ENCODE results near the gene RCBTB2. TPM values are rescaled to one million over a fixed set of nuclear protein-coding genes. Genes with fewer than 3 reads are reported as not detected.

Gene RCBTB2
- total RNA-seq, 1 donor, result 10.5 TPM

GRCh38 chr13:48507021-48507420 is 25.9 kb downstream of the RCBTB2 start:
- no peak overlapping the region for H3K4me2 ChIP-seq (ENCODE audit: insufficient read depth, low read length)
- TF ChIP-seq, protein P1, sequence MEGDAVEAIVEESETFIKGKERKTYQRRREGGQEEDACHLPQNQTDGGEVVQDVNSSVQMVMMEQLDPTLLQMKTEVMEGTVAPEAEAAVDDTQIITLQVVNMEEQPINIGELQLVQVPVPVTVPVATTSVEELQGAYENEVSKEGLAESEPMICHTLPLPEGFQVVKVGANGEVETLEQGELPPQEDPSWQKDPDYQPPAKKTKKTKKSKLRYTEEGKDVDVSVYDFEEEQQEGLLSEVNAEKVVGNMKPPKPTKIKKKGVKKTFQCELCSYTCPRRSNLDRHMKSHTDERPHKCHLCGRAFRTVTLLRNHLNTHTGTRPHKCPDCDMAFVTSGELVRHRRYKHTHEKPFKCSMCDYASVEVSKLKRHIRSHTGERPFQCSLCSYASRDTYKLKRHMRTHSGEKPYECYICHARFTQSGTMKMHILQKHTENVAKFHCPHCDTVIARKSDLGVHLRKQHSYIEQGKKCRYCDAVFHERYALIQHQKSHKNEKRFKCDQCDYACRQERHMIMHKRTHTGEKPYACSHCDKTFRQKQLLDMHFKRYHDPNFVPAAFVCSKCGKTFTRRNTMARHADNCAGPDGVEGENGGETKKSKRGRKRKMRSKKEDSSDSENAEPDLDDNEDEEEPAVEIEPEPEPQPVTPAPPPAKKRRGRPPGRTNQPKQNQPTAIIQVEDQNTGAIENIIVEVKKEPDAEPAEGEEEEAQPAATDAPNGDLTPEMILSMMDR (IDR thresholded peaks at IDR 0.05; ENCODE audit: extremely low read depth, low read depth, low read length), result no peak
- no peak overlapping the region for H2AFZ ChIP-seq (ENCODE audit: low read length)
- H3K36me3 ChIP-seq (ENCODE audit: insufficient read depth, low read length), result no peaks in the 10 kb centered on the region
- H4K20me1 ChIP-seq (ENCODE audit: insufficient read depth, low read length), result no peaks in the 10 kb centered on the region
- no peaks in the 10 kb centered on the region for H3K4me1 ChIP-seq (ENCODE audit: insufficient read depth, low read length)
- no peak for DNase-seq (ENCODE audit: insufficient read length, low spot score, missing footprints)
- H3K27ac ChIP-seq (ENCODE audit: low read depth, low read length), result no peak overlapping the region
- no peaks in the 10 kb centered on the region for H3K79me2 ChIP-seq (ENCODE audit: insufficient read depth, low read length)
- no peaks in the 10 kb centered on the region for H3K27me3 ChIP-seq (ENCODE audit: insufficient read depth, low read length)
- no peaks in the 10 kb centered on the region for H3K9me3 ChIP-seq (ENCODE audit: low read depth, low read length)
- no peak overlapping the region for H3K4me3 ChIP-seq (ENCODE audit: insufficient read depth, low read length)

DNA sequence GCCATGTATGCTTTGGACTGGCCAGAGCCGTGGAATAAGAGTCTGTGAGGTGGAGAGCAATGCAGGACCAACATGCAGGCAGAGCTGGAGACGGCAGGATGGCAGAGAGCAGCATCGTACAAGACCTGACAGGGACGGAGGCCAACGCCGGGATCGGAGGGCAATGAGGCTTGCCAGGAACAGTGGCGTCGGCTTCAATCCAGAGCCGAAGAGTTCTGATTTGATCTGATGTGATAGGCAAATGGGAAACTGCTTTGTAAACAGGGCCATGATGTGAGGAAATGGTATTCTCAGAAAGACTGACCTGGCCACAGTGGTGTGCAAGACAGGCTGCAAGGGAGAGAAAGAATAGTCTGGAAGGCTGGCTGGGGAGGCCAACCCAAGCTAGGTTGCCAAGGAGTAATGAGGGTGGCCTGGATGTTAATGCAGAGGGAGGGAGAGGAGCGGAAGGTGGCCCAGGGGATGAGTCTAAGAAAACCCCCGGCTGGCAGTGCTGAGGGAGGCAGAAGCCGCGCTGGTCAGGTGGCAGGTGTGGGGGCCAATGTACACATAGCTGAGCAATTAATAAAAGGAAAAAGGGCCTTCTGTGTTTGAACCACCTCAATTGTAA is 26.7 kb downstream of the RCBTB2 start:
- no peak for DNase-seq (ENCODE audit: insufficient read length, low spot score, missing footprints)
- Histone ChIP-seq H3K4me3 (ENCODE audit: insufficient read depth, low read length) (no peak overlapping the region), H3K79me2 (ENCODE audit: insufficient read depth, low read length) (no peaks in the 10 kb centered on the region), H3K36me3 (ENCODE audit: insufficient read depth, low read length) (no peaks in the 10 kb centered on the region), H3K4me1 (ENCODE audit: insufficient read depth, low read length) (peaks cover 2% of the 10 kb centered on the region), H3K4me2 (ENCODE audit: insufficient read depth, low read length) (no peak overlapping the region), H3K27me3 (ENCODE audit: insufficient read depth, low read length) (no peaks in the 10 kb centered on the region), H3K9me3 (ENCODE audit: low read depth, low read length) (no peaks in the 10 kb centered on the region), H2AFZ (ENCODE audit: low read length) (peak overlapping the region; percentile 9), H3K27ac (ENCODE audit: low read depth, low read length) (peak overlapping the region; percentile 36), H4K20me1 (ENCODE audit: insufficient read depth, low read length) (no peaks in the 10 kb centered on the region)
- TF ChIP-seq, protein P1 (IDR thresholded peaks at IDR 0.05; ENCODE audit: extremely low read depth, low read depth, low read length), result no peak

GRCh38 chr13:48505597-48506091 is 27.2 kb downstream of the RCBTB2 start:
- no peaks in the 10 kb centered on the region for H3K79me2 ChIP-seq (ENCODE audit: insufficient read depth, low read length)
- H3K4me1 ChIP-seq (ENCODE audit: insufficient read depth, low read length), result peaks cover 7% of the 10 kb centered on the region
- H3K36me3 ChIP-seq (ENCODE audit: insufficient read depth, low read length), result no peaks in the 10 kb centered on the region
- H4K20me1 ChIP-seq (ENCODE audit: insufficient read depth, low read length), result no peaks in the 10 kb centered on the region
- H3K27me3 ChIP-seq (ENCODE audit: insufficient read depth, low read length), result no peaks in the 10 kb centered on the region
- no peaks in the 10 kb centered on the region for H3K9me3 ChIP-seq (ENCODE audit: low read depth, low read length)
- peak overlapping the region; percentile 36 for H3K27ac ChIP-seq (ENCODE audit: low read depth, low read length)
- TF ChIP-seq, protein P1 (IDR thresholded peaks at IDR 0.05; ENCODE audit: extremely low read depth, low read depth, low read length), result no peak
- no peak overlapping the region for H2AFZ ChIP-seq (ENCODE audit: low read length)
- H3K4me2 ChIP-seq (ENCODE audit: insufficient read depth, low read length), result no peak overlapping the region
- no peak for DNase-seq (ENCODE audit: insufficient read length, low spot score, missing footprints)
- H3K4me3 ChIP-seq (ENCODE audit: insufficient read depth, low read length), result no peak overlapping the region

- no peak overlapping the region for H3K4me2 ChIP-seq (ENCODE audit: insufficient read depth, low read length)
- no peaks in the 10 kb centered on the region for H3K79me2 ChIP-seq (ENCODE audit: insufficient read depth, low read length)
- H3K9me3 ChIP-seq (ENCODE audit: low read depth, low read length), result no peaks in the 10 kb centered on the region
- H3K36me3 ChIP-seq (ENCODE audit: insufficient read depth, low read length), result no peaks in the 10 kb centered on the region
- no peak overlapping the region for H2AFZ ChIP-seq (ENCODE audit: low read length)
- TF ChIP-seq, protein P1 (IDR thresholded peaks at IDR 0.05; ENCODE audit: extremely low read depth, low read depth, low read length), result no peak
- H3K4me3 ChIP-seq (ENCODE audit: insufficient read depth, low read length), result no peak overlapping the region
- no peaks in the 10 kb centered on the region for H3K27me3 ChIP-seq (ENCODE audit: insufficient read depth, low read length)
- H3K4me1 ChIP-seq (ENCODE audit: insufficient read depth, low read length), result peaks cover 11% of the 10 kb centered on the region
- no peaks in the 10 kb centered on the region for H4K20me1 ChIP-seq (ENCODE audit: insufficient read depth, low read length)
- DNase-seq (ENCODE audit: insufficient read length, low spot score, missing footprints), result no peak
- H3K27ac ChIP-seq (ENCODE audit: low read depth, low read length), result no peak overlapping the region
Observed at GRCh38 chr13:48505012-48505411, 27.9 kb downstream of the RCBTB2 start.

Measured in osteoblast (primary cell).